Neuronal stem cell (in vitro differentiated cells): Measurements from ENCODE around the gene WDFY1.

Experiments used
- DNase-seq: peaks from one replicate; pipeline ENCODE4 v3.0.0-alpha.2; 2013; ENCODE audit warnings: low spot score
- H2AFZ ChIP-seq: one replicate; pipeline ENCODE4 v1.6.1; 2013; ENCODE audit warnings: mild to moderate bottlenecking, low read length, inconsistent platforms
- H2AK5ac ChIP-seq: 2 replicates; pipeline ENCODE4 v1.6.1; 2013; ENCODE audit warnings: low read depth, mild to moderate bottlenecking, inconsistent platforms, low read length, moderate library complexity, mixed read lengths
- H2BK120ac ChIP-seq: 2 replicates; pipeline ENCODE4 v1.6.1; 2013; ENCODE audit warnings: low read depth, mild to moderate bottlenecking, inconsistent platforms, low read length, moderate library complexity, mixed read lengths
- H2BK12ac ChIP-seq: one replicate; pipeline ENCODE4 v1.6.1; 2013; ENCODE audit warnings: low read length, inconsistent platforms
- H2BK15ac ChIP-seq: 2 replicates; pipeline ENCODE4 v1.6.1; 2013; ENCODE audit warnings: mild to moderate bottlenecking, low read length, inconsistent platforms, mixed read lengths
- H2BK5ac ChIP-seq: one replicate; pipeline ENCODE4 v1.6.1; 2013; ENCODE audit warnings: inconsistent platforms, mild to moderate bottlenecking, low read length, moderate library complexity
- H3K14ac ChIP-seq: one replicate; pipeline ENCODE4 v1.6.1; 2013; ENCODE audit warnings: low read length, inconsistent platforms
- H3K18ac ChIP-seq: 2 replicates; pipeline ENCODE4 v1.6.1; 2013; ENCODE audit warnings: low read length, inconsistent platforms
- H3K23ac ChIP-seq: 2 replicates; pipeline ENCODE4 v1.6.1; 2013; ENCODE audit warnings: low read depth, mild to moderate bottlenecking, mixed read lengths, low read length, inconsistent platforms; ENCODE audit not compliant: poor library complexity
- H3K27ac ChIP-seq: replicated peaks from 3 replicates; pipeline ENCODE4 v1.5.1; 2013; ENCODE audit warnings: low read length, inconsistent platforms
- H3K27me3 ChIP-seq, 3 experiments: 2 replicates each; pipeline ENCODE4 v1.6.1; 2013; ENCODE audit warnings: low read length in 3 of 3, mild to moderate bottlenecking in 2 of 3, inconsistent platforms in 1 of 3, low read depth in 1 of 3, mixed read lengths in 1 of 3, moderate library complexity in 1 of 3; ENCODE audit not compliant: control insufficient read depth in 3 of 3, insufficient read depth in 3 of 3
- H3K36me3 ChIP-seq, 2 donors: replicated peaks in 1 of 2; 2 replicates each; pipeline ENCODE4 v1.6.1; 2013; ENCODE audit warnings: low read length in 2 of 2; ENCODE audit not compliant: control insufficient read depth in 2 of 2, insufficient read depth in 2 of 2
- H3K4ac ChIP-seq: 2 replicates; pipeline ENCODE4 v1.6.1; 2013; ENCODE audit warnings: inconsistent platforms, mild to moderate bottlenecking, low read length, moderate library complexity
- H3K4me1 ChIP-seq, 2 donors: 1 replicate in 1 of 2; 2 replicates in 1 of 2; pipeline ENCODE4 v1.6.1; 2013; ENCODE audit warnings: low read length in 2 of 2, low read depth in 1 of 2; ENCODE audit not compliant: control insufficient read depth in 2 of 2, insufficient read depth in 1 of 2
- H3K4me2 ChIP-seq: one replicate; pipeline ENCODE4 v1.6.1; 2013; ENCODE audit warnings: mild to moderate bottlenecking, low read length, inconsistent platforms; ENCODE audit not compliant: insufficient read depth, poor library complexity, severe bottlenecking
- H3K4me3 ChIP-seq, 2 donors: 2 replicates each; pipeline ENCODE4 v1.5.1; 2013; ENCODE audit warnings: low read length in 2 of 2, mild to moderate bottlenecking in 2 of 2, inconsistent platforms in 1 of 2, moderate library complexity in 1 of 2
- H3K79me1 ChIP-seq: one replicate; pipeline ENCODE4 v1.6.1; 2013; ENCODE audit warnings: low read depth, mild to moderate bottlenecking, inconsistent platforms, low read length, moderate library complexity
- H3K9ac ChIP-seq: one replicate; pipeline ENCODE4 v1.6.1; 2013; ENCODE audit warnings: mild to moderate bottlenecking, low read depth, low read length, inconsistent platforms; ENCODE audit not compliant: poor library complexity
- H3K9me3 ChIP-seq, 2 donors: replicated peaks in 1 of 2; 2 replicates each; pipeline versions ENCODE3 to v1.6.1; 2013; ENCODE audit warnings: low read length in 2 of 2, mild to moderate bottlenecking in 2 of 2, inconsistent platforms in 1 of 2, low read depth in 1 of 2, mixed read lengths in 1 of 2, moderate library complexity in 1 of 2; ENCODE audit not compliant: control insufficient read depth in 2 of 2, insufficient read depth in 1 of 2
- H4K8ac ChIP-seq: one replicate; pipeline ENCODE4 v1.6.1; 2013; ENCODE audit warnings: low read depth, mild to moderate bottlenecking, inconsistent platforms, low read length, moderate library complexity
- H4K91ac ChIP-seq: one replicate; pipeline ENCODE4 v1.6.1; 2013; ENCODE audit warnings: low read length, low read depth, mild to moderate bottlenecking, inconsistent platforms; ENCODE audit not compliant: poor library complexity
- WGBS, 2 donors: extraction: QIAGEN DNeasy Blood & Tissue Kit; methylation state at CpG; one replicate each; pipeline ENCODE4 v1.1.7; 2013; ENCODE audit warnings: missing lambda C conversion rate in 2 of 2, mixed read lengths in 1 of 2; ENCODE audit not compliant: insufficient read length in 2 of 2, insufficient replicate concordance in 1 of 2; ENCODE audit errors: extremely low coverage in 2 of 2; 5-methylcytosine and 5-hydroxymethylcytosine counted together

Gene WDFY1

DNA sequence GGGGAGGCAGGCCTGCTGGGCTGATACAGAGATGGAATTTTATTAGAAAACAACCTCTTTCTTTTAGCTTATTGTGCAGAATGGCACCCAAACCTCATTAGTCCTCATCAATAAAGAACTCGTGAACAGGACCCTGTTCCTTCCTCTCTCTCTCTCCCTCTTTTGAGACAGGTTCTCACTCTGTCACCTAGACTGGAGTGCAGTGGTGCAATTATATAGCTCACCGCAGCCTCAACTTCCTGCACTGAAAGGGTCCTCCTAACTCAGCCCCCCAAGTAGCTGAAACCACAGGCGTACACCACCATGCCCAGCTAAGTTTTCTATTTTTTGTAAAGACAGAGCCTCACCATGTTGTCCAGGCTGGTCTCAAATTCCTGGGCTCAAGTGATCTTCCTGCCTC is 86.1 kb downstream of the WDFY1 start:
- Histone ChIP-seq H2BK120ac (no peak overlapping the region), H3K36me3 (no peaks in the 10 kb centered on the region), H2BK12ac (no peak overlapping the region), H2AK5ac (no peak overlapping the region), H3K4me2 (no peak overlapping the region), H2AFZ (no peak overlapping the region), H3K27me3 (no peaks in the 10 kb centered on the region), H3K4ac (no peak overlapping the region), H3K9ac (no peak overlapping the region), H2BK15ac (no peak overlapping the region), H3K79me1 (no peaks in the 10 kb centered on the region), H3K18ac (no peak overlapping the region), H4K91ac (no peak overlapping the region), H3K4me1 (peaks cover 0 to 3% of the 10 kb centered on the region in 2 donors), H3K9me3 (no peaks in the 10 kb centered on the region), H4K8ac (no peak overlapping the region), H2BK5ac (no peak overlapping the region), H3K23ac (no peak overlapping the region), H3K4me3 (no peak overlapping the region), H3K27ac (no peak overlapping the region), H3K14ac (no peak overlapping the region)
- no CpG with 5 or more reads among the region's 3 CpGs for whole genome bisulfite sequencing, 2 donors
- DNase-seq, result no peak

DNA sequence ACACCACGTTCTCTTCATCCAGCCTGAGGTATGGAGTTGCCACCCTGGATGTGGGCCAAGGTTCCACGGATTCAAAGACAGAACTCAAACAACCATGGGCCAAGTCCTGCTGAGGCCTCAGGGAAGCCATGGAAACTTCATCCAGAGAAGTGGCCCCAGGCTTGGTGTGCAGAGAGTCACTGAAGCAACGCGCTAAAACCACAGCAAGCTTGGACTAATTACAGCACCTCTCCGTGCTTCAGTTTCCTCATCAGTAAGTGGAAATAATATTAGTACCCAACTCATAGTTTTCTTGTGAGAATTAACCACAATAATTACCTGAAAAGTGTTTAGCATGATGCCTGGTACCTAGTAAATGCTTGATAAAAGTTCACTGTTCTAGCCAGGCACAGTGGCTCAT is 88.6 kb downstream of the WDFY1 start:
- Histone ChIP-seq H3K36me3 (no peaks in the 10 kb centered on the region), H3K27ac (no peak overlapping the region), H3K4me1 (peaks cover 0 to 3% of the 10 kb centered on the region in 2 donors), H2AFZ (no peak overlapping the region), H3K9ac (no peak overlapping the region), H2BK120ac (no peak overlapping the region), H3K9me3 (no peaks in the 10 kb centered on the region), H3K79me1 (no peaks in the 10 kb centered on the region), H3K4ac (no peak overlapping the region), H2BK5ac (no peak overlapping the region), H3K14ac (no peak overlapping the region), H3K4me3 (no peak overlapping the region), H4K8ac (no peak overlapping the region), H3K23ac (no peak overlapping the region), H3K27me3 (no peaks in the 10 kb centered on the region), H2BK12ac (no peak overlapping the region), H3K18ac (no peak overlapping the region), H4K91ac (no peak overlapping the region), H3K4me2 (no peak overlapping the region), H2BK15ac (no peak overlapping the region), H2AK5ac (no peak overlapping the region)
- DNase-seq, result no peak
- WGBS, 2 donors, result no CpG with 5 or more reads among the region's 5 CpGs

DNA sequence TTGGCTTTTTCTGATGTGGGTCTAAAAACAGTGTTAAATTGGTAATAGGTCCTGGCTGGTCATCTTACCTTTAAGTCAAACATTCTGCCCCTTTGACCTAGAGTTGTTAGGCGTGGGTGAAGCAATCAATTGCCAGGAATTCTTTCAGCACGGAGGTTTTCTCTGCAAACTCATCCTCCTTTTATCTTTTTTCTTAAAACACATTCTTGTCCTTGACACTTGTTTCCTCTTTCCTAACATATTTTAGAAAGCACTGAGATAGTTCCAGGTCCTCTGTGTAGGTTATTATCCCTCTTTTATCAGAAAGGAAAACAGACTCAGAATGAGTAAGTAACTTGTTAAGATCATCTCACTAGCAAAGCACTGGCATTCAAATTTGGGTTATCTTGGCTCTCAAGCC is 89.1 kb downstream of the WDFY1 start:
- DNase-seq, result no peak
- no peak overlapping the region for H2AFZ ChIP-seq
- no peak overlapping the region for H4K8ac ChIP-seq
- H3K4ac ChIP-seq, result no peak overlapping the region
- no peak overlapping the region for H3K27ac ChIP-seq
- H3K27me3 ChIP-seq, result no peaks in the 10 kb centered on the region
- no peaks in the 10 kb centered on the region for H3K36me3 ChIP-seq
- no peak overlapping the region for H2AK5ac ChIP-seq
- H2BK12ac ChIP-seq, result no peak overlapping the region
- H2BK5ac ChIP-seq, result no peak overlapping the region
- WGBS, 2 donors, result no CpG with 5 or more reads among the region's 2 CpGs
- no peak overlapping the region for H3K4me3 ChIP-seq
- no peak overlapping the region for H2BK120ac ChIP-seq
- no peak overlapping the region for H2BK15ac ChIP-seq
- no peak overlapping the region for H3K9ac ChIP-seq
- no peaks in the 10 kb centered on the region for H3K9me3 ChIP-seq
- peaks cover 0 to 3% of the 10 kb centered on the region in 2 donors for H3K4me1 ChIP-seq
- H3K79me1 ChIP-seq, result no peaks in the 10 kb centered on the region
- H4K91ac ChIP-seq, result no peak overlapping the region
- H3K18ac ChIP-seq, result no peak overlapping the region
- H3K4me2 ChIP-seq, result no peak overlapping the region
- H3K23ac ChIP-seq, result no peak overlapping the region
- H3K14ac ChIP-seq, result no peak overlapping the region

- no peak for DNase-seq
- no CpG with 5 or more reads among the region's 5 CpGs for WGBS, 2 donors
- no peak overlapping the region for H3K18ac ChIP-seq
- no peak overlapping the region for H3K14ac ChIP-seq
- H3K27ac ChIP-seq, result no peak overlapping the region
- no peak overlapping the region for H4K91ac ChIP-seq
- no peak overlapping the region for H3K23ac ChIP-seq
- no peak overlapping the region for H3K4ac ChIP-seq
- H3K4me3 ChIP-seq, result no peak overlapping the region
- no peak overlapping the region for H3K9ac ChIP-seq
- no peak overlapping the region for H3K4me2 ChIP-seq
- no peak overlapping the region for H2AK5ac ChIP-seq
- no peaks in the 10 kb centered on the region for H3K27me3 ChIP-seq
- no peak overlapping the region for H4K8ac ChIP-seq
- H3K9me3 ChIP-seq, result peaks cover 0 to 4% of the 10 kb centered on the region in 2 donors
- peaks cover 0 to 3% of the 10 kb centered on the region in 2 donors for H3K4me1 ChIP-seq
- no peaks in the 10 kb centered on the region for H3K79me1 ChIP-seq
- H2BK120ac ChIP-seq, result no peak overlapping the region
- no peaks in the 10 kb centered on the region for H3K36me3 ChIP-seq
- no peak overlapping the region for H2BK15ac ChIP-seq
- H2AFZ ChIP-seq, result no peak overlapping the region
- no peak overlapping the region for H2BK5ac ChIP-seq
- no peak overlapping the region for H2BK12ac ChIP-seq
Measured at GRCh38 chr2:223855426-223855825, 89.7 kb downstream of the WDFY1 start.
